Neural cell (in vitro differentiated cells): ENCODE data around the gene OPA1. TPM values are rescaled to one million over a fixed set of nuclear protein-coding genes. Genes with fewer than 3 reads are reported as not detected.

Experiments used
- H2AFZ ChIP-seq: fragments of 200-600, 300-800 bp; sonication (generic), shearing (Covaris generic); 2 replicates; pipeline ENCODE4 v1.6.0; 2014; ENCODE audit warnings: low read depth, mild to moderate bottlenecking, antibody characterized with exemption, low read length, moderate library complexity
- H3F3A ChIP-seq: fragments of 200-600 bp; shearing (Covaris generic); 2 replicates; pipeline ENCODE4 v1.6.1; 2016; ENCODE audit warnings: mild to moderate bottlenecking, moderate library complexity, mixed read lengths, antibody characterized with exemption, low read length; ENCODE audit not compliant: insufficient read depth, poor library complexity, severe bottlenecking
- H3K27ac ChIP-seq: fragments of 200-600, 300-800 bp; sonication (generic), shearing (Covaris generic); 2 replicates; pipeline ENCODE4 v1.5.1; 2014; ENCODE audit warnings: mild to moderate bottlenecking, low read length, moderate library complexity
- H3K27me3 ChIP-seq: fragments of 300-800, 200-600 bp; sonication (generic), shearing (Covaris generic); 2 replicates; pipeline ENCODE4 v1.6.0; 2014; ENCODE audit warnings: mild to moderate bottlenecking, low read depth, low read length, moderate library complexity; ENCODE audit not compliant: insufficient read depth
- H3K36me3 ChIP-seq: fragments of 300-800, 200-600 bp; sonication (generic), shearing (Covaris generic); 2 replicates; pipeline ENCODE4 v1.5.1; 2014; ENCODE audit warnings: mild to moderate bottlenecking, antibody characterized with exemption, low read length, moderate library complexity; ENCODE audit not compliant: insufficient read depth
- H3K4me2 ChIP-seq: fragments of 300-800, 200-600 bp; sonication (generic), shearing (Covaris generic); 2 replicates; pipeline ENCODE4 v1.6.0; 2014; ENCODE audit warnings: mild to moderate bottlenecking, low read length
- H3K4me3 ChIP-seq: fragments of 300-800, 200-600 bp; sonication (generic), shearing (Covaris generic); 2 replicates; pipeline ENCODE4 v1.5.1; 2014; ENCODE audit warnings: mild to moderate bottlenecking, low read length, moderate library complexity
- H3K79me2 ChIP-seq: fragments of 200-600 bp; shearing (Covaris generic); replicated peaks from 2 replicates; pipeline ENCODE4 v1.6.0; 2014; ENCODE audit warnings: mild to moderate bottlenecking, low read length, moderate library complexity; ENCODE audit not compliant: insufficient read depth
- H3K9ac ChIP-seq: fragments of 300-800, 200-600 bp; sonication (generic), shearing (Covaris generic); 2 replicates; pipeline ENCODE4 v1.6.1; 2016; ENCODE audit warnings: mild to moderate bottlenecking, low read length, mixed read lengths
- H3K9me2 ChIP-seq: fragments of 200-600 bp; shearing (Covaris generic); 2 replicates; pipeline ENCODE4 v1.6.1; 2016; ENCODE audit warnings: mild to moderate bottlenecking, low read length, mixed read lengths; ENCODE audit not compliant: insufficient read depth
- H3K9me3 ChIP-seq: fragments of 200-600, 300-800 bp; sonication (generic), shearing (Covaris generic); 2 replicates; pipeline ENCODE4 v1.6.1; 2016; ENCODE audit warnings: mild to moderate bottlenecking, mixed run types, low read length, moderate library complexity, mixed read lengths
- H4K20me1 ChIP-seq: fragments of 200-600 bp; shearing (Covaris generic); 2 replicates; pipeline ENCODE4 v1.6.1; 2016; ENCODE audit warnings: mild to moderate bottlenecking, mixed run types; ENCODE audit not compliant: insufficient read depth
- CTCF ChIP-seq: fragments of 450-650 bp; IDR thresholded peaks from 2 replicates; pipeline ENCODE4 v1.5.1; 2014; ENCODE audit warnings: antibody characterized with exemption, mild to moderate bottlenecking, moderate library complexity; ENCODE audit not compliant: poor library complexity, severe bottlenecking
- EP300 ChIP-seq: fragments of 450-650 bp; conservative IDR thresholded peaks from 2 replicates; pipeline ENCODE4 v1.6.1; 2014; ENCODE audit warnings: antibody characterized with exemption, mild to moderate bottlenecking, moderate library complexity; ENCODE audit not compliant: poor library complexity, severe bottlenecking
- EZH2 ChIP-seq: fragments of 200-600, 300-800 bp; shearing (Covaris generic), sonication (generic); IDR thresholded peaks from 2 replicates; pipeline ENCODE4 v1.6.1; 2014; ENCODE audit warnings: antibody characterized with exemption, low read length, borderline replicate concordance, mild to moderate bottlenecking; ENCODE audit not compliant: insufficient read depth, poor library complexity, severe bottlenecking
- POLR2AphosphoS5 ChIP-seq: IDR thresholded peaks from 2 replicates; pipeline ENCODE4 v1.6.1; 2012
- RAD21 ChIP-seq: fragments of 450-650 bp; conservative IDR thresholded peaks from 2 replicates; pipeline ENCODE4 v1.6.1; 2014; ENCODE audit warnings: antibody characterized with exemption, mild to moderate bottlenecking, moderate library complexity
- REST ChIP-seq: IDR thresholded peaks from 2 replicates; pipeline ENCODE4 v1.6.1; 2012; ENCODE audit warnings: borderline replicate concordance
- SMC3 ChIP-seq: fragments of 450-650 bp; conservative IDR thresholded peaks from 2 replicates; pipeline ENCODE4 v1.6.1; 2014; ENCODE audit warnings: antibody characterized with exemption, mild to moderate bottlenecking, moderate library complexity; ENCODE audit not compliant: poor library complexity
- TAF1 ChIP-seq: IDR thresholded peaks from 2 replicates; pipeline ENCODE4 v1.6.1; 2012; ENCODE audit warnings: low read depth
- polyA plus RNA-seq: library from polyadenylated mRNA; depleted of rRNA; stranded (reverse); fragments of >200 nt; gene quantifications from 2 replicates; pipeline ENCODE4 v1.2.3, GENCODE V29; 2014

Gene OPA1
- polyA plus RNA-seq, 1 donor from 2014 or later: 97.7 TPM

GRCh38 chr3:193554811-193555210 lies 38.2 kb upstream of the OPA1 start, which contains the start of gene ATP13A4:
ATP13A4 (minus strand) TSS chr3:193554895; CDS start chr3:193554799, 96 bp downstream.
- no peaks in the 10 kb centered on the region for H3K9me2 ChIP-seq
- H3K27me3 ChIP-seq: no peaks in the 10 kb centered on the region
- no peak within 1 kb of the TSS for H3K9ac ChIP-seq
- H3K79me2 ChIP-seq: no peaks in the 10 kb centered on the region
- H3K4me2 ChIP-seq: no peak within 1 kb of the TSS
- no peaks in the 10 kb centered on the region for H4K20me1 ChIP-seq
- TF ChIP-seq EZH2: no peak
- TF ChIP-seq CTCF: no peak
- TF ChIP-seq RAD21: no peak
- no peak for TF ChIP-seq REST
- TF ChIP-seq EP300: no peak
- TF ChIP-seq SMC3: no peak
- TF ChIP-seq POLR2AphosphoS5: no peak
- H2AFZ ChIP-seq: no peak within 1 kb of the TSS
- H3F3A ChIP-seq: no peaks in the 10 kb centered on the region
- no peaks in the 10 kb centered on the region for H3K36me3 ChIP-seq
- H3K4me3 ChIP-seq: no peak within 1 kb of the TSS
- no peak within 1 kb of the TSS for H3K27ac ChIP-seq
- no peaks in the 10 kb centered on the region for H3K9me3 ChIP-seq

GRCh38 chr3:193556841-193557240 lies 36.2 kb upstream of the OPA1 start:
- no peak overlapping the region for H2AFZ ChIP-seq
- no peaks in the 10 kb centered on the region for H3K36me3 ChIP-seq
- H3K9ac ChIP-seq: no peak overlapping the region
- no peaks in the 10 kb centered on the region for H3K27me3 ChIP-seq
- H3K4me2 ChIP-seq: no peak overlapping the region
- TF ChIP-seq EP300: no peak
- TF ChIP-seq EZH2: no peak
- TF ChIP-seq SMC3: no peak
- no peak for TF ChIP-seq REST
- TF ChIP-seq TAF1: no peak
- TF ChIP-seq CTCF: no peak
- TF ChIP-seq RAD21: no peak
- TF ChIP-seq POLR2AphosphoS5: no peak
- no peaks in the 10 kb centered on the region for H3F3A ChIP-seq
- H4K20me1 ChIP-seq: no peaks in the 10 kb centered on the region
- H3K4me3 ChIP-seq: no peak overlapping the region
- H3K27ac ChIP-seq: no peak overlapping the region
- H3K79me2 ChIP-seq: no peaks in the 10 kb centered on the region
- no peaks in the 10 kb centered on the region for H3K9me3 ChIP-seq
- H3K9me2 ChIP-seq: no peaks in the 10 kb centered on the region
